GM13976 (cell line): ENCODE results near the gene APAF1.
"Not testable (repeated sequence)": the region's sequence is repeated elsewhere in the genome, so short reads cannot be mapped to it uniquely, and the experiment has no call there.

Experiments used
- DNase-seq: peaks from one replicate; pipeline ENCODE4 v3.0.0; 2012; ENCODE audit warnings: low spot score
- in situ Hi-C: fragments of 300-500 bp; cut with MboI; formaldehyde crosslinking; loops from one replicate; pipeline ENCODE4 v1.12.0; 2022; ENCODE audit warnings: low sequenced_read_pairs, mixed read lengths, inconsistent platforms; ENCODE audit not compliant: unreplicated experiment
- TF ChIP-seq, protein P1 (sequence below): IDR thresholded peaks from 2 replicates; pipeline ENCODE4 v1.5.1; 2012; ENCODE audit warnings: borderline replicate concordance, mild to moderate bottlenecking; ENCODE audit not compliant: insufficient read depth; ENCODE audit errors: extremely low read depth, missing control alignments, control extremely low read depth

APAF1 gene, protein sequence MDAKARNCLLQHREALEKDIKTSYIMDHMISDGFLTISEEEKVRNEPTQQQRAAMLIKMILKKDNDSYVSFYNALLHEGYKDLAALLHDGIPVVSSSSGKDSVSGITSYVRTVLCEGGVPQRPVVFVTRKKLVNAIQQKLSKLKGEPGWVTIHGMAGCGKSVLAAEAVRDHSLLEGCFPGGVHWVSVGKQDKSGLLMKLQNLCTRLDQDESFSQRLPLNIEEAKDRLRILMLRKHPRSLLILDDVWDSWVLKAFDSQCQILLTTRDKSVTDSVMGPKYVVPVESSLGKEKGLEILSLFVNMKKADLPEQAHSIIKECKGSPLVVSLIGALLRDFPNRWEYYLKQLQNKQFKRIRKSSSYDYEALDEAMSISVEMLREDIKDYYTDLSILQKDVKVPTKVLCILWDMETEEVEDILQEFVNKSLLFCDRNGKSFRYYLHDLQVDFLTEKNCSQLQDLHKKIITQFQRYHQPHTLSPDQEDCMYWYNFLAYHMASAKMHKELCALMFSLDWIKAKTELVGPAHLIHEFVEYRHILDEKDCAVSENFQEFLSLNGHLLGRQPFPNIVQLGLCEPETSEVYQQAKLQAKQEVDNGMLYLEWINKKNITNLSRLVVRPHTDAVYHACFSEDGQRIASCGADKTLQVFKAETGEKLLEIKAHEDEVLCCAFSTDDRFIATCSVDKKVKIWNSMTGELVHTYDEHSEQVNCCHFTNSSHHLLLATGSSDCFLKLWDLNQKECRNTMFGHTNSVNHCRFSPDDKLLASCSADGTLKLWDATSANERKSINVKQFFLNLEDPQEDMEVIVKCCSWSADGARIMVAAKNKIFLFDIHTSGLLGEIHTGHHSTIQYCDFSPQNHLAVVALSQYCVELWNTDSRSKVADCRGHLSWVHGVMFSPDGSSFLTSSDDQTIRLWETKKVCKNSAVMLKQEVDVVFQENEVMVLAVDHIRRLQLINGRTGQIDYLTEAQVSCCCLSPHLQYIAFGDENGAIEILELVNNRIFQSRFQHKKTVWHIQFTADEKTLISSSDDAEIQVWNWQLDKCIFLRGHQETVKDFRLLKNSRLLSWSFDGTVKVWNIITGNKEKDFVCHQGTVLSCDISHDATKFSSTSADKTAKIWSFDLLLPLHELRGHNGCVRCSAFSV (N-terminal part only)

DNA sequence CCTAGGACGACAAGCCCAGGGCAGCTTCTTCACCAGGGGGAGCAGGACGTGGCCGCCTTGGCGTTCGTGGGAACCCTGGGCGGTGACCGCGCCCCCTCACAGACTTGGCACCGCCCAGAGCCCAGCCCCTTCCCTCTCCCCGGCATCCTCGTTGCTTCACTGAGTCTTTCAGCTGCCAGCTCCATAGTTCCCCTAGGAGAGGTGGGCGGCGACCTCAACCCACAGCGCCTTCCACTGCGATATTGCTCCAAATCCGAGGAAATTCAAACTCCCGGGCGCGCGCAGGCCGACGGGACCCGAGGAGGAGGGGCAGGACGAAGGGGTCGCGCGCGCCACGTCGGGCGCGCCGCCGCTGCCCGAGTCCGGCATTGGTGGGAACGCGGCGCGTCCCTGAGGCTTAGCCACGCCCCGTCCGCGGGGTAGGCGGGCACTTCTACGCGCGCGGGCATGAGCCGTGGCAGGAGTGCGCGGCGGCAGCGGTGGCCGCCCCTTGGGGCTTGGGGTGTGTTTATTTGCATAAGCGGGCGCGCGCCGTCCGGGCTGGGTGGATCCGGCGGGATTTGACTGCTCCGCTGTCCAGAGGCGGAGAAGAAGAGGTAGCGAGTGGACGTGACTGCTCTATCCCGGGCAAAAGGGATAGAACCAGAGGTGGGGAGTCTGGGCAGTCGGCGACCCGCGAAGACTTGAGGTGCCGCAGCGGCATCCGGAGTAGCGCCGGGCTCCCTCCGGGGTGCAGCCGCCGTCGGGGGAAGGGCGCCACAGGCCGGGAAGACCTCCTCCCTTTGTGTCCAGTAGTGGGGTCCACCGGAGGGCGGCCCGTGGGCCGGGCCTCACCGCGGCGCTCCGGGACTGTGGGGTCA is at the start of gene APAF1, which contains the start of gene IKBIP:
APAF1 (plus strand) TSS at position 579 of the 860 bp plus-strand sequence. CDS start 3,070 bp downstream, outside the sequence.
IKBIP (minus strand) TSS at position 77 of the 860 bp plus-strand sequence. CDS start 87 bp downstream, outside the sequence.
- peak; percentile 96 for DNase-seq
- TF ChIP-seq, protein P1, sequence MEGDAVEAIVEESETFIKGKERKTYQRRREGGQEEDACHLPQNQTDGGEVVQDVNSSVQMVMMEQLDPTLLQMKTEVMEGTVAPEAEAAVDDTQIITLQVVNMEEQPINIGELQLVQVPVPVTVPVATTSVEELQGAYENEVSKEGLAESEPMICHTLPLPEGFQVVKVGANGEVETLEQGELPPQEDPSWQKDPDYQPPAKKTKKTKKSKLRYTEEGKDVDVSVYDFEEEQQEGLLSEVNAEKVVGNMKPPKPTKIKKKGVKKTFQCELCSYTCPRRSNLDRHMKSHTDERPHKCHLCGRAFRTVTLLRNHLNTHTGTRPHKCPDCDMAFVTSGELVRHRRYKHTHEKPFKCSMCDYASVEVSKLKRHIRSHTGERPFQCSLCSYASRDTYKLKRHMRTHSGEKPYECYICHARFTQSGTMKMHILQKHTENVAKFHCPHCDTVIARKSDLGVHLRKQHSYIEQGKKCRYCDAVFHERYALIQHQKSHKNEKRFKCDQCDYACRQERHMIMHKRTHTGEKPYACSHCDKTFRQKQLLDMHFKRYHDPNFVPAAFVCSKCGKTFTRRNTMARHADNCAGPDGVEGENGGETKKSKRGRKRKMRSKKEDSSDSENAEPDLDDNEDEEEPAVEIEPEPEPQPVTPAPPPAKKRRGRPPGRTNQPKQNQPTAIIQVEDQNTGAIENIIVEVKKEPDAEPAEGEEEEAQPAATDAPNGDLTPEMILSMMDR = no peak
- in situ Hi-C loops = no loop called here

DNA sequence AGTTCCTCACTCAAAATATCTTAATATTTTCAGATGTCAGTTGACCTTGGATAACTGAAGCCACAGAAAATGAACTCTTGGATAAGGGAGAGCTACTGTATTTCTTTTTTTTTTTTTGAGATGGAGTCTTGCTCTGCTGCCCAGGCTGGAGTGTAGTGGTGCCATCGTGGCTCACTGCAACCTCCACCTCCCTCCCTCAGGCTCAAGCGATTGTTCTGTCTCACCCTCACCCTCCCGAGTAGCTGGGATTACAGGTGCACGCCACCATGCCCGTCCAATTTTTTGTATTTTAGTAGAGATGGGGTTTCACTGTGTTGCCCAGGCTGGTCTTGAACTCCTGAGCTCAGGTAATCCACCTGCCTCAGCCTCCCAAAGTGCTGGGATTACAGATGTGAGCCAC is 47.8 kb upstream of the APAF1 start:
- in situ Hi-C loops, DNase-seq: not testable (repeated sequence)

DNA sequence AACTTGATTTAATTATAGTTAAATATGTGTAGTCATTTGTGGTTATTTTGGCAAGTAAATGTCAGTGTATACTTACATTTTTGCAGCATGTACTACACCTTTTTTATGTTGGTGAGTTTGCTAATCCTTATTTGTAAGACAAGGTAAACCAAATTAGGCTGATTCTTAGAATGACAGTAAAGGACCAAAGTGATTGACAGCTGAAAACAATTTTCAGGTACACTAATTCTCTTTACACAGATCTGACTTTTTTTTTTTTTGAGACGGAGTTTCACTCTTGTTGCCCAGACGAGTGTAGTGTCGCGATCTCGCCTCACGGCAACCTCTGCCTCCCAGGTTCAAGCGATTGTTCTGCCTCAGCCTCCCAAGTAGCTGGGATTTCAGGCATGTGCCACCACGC is 43.2 kb upstream of the APAF1 start:
- TF ChIP-seq, protein P1 = no peak
- no peak for DNase-seq
- in situ Hi-C loops = no loop called here

DNA sequence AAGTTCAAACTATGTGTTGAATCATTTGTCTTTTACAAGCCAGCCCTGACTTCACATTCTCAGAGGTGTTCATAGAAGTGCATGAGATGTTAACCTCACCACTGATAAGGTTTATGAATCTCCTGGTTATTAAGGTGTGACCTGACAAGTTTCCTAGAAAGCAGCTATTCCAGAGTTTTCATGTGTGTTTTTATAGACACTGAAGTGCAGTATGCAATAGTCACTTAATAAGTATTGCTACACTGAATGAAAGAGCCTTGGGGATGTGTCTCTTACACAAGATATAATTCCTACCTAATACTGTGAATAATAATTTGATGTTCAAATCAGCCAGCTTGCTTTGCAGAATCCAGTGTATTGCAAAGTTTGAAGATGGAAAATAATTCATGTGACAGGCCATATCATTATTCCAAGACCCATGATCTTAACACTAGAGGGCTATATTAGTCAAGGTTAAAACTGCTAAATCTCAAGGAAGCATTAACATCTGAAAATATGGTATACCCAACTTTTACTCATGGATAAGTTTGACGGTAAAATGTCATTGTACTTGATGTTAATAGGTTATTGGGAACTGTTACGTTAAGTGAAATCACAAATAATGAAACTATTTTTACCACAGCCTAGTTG is 38.6 kb upstream of the APAF1 start:
- no peak for DNase-seq
- TF ChIP-seq, protein P1 = peak; percentile 5
- in situ Hi-C loops = no loop called here

DNA sequence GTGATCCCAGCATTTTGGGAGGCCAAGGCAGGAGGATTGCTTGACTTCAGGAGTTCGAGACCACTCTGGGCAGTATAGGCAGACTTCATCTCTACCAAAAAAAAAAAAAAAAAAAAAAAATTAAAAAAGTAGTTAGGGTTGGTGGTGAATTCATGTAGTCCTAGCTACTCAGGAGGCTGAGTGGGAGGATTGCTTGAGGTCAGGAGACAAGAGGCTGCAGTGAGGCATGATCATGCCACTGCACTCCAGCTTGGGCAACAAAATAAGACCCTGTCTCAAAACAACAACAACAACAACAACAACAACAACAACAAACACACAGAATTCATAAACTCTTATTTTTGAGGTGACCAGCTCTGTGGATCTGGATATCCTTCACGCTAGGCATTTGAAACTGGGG is 34.5 kb upstream of the APAF1 start:
- DNase-seq = no peak
- in situ Hi-C loops = no loop called here
- TF ChIP-seq, protein P1 = no peak

DNA sequence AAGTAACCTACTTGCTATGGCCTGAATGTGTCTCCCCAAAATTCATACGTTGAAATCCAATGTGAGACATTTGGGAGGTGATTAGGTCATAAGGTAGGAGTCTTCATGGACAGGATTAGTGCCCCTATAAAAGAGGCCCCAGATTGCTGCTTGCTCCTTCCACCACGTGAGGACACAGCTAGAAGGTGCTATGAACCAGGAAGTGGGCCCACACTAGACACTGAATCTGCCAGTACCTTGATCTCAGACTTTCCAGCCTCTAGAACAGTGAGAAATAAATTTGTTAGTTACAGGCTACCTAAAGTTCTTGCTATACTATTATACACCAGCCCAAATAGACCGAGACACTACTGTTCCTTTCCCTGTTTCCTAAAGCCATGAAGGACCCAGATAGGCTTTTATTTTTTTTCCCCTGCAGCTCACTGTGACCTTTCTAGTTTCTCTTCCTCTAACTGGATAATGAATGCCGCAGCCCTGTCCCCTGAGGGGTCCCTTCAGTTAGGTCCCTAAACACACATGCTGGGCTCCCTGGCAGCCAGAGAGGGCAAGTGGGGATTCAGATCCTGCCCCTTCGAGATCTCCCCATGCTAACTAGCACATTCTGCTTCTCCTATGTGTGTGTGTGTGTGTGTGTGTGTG is 32.3 kb upstream of the APAF1 start:
- in situ Hi-C loops = no loop called here
- DNase-seq = peak; percentile 41
- TF ChIP-seq, protein P1 = no peak
